Natural killer cell (primary cell): ENCODE data around the gene STAT5A. TPM values are rescaled to one million over a fixed set of nuclear protein-coding genes. Genes with fewer than 3 reads are reported as not detected.

ENCODE experiments used
- ATAC-seq, 3 donors: fragments of 150-1000 bp in 2 of 3; fragments of 200-7000 bp in 1 of 3; cut with Tn5 transposase; 1 replicate in 1 of 3; 2 replicates in 2 of 3; pipeline ENCODE4 v1.10.0; 2021; ENCODE audit warnings: mild to moderate bottlenecking in 2 of 3, moderate library complexity in 2 of 3
- DNase-seq, 2 donors: peaks; one replicate each; pipeline versions ENCODE4 v3.0.0 to v3.0.0-alpha.2; 2013 to 2021; ENCODE audit warnings: mixed read lengths in 1 of 2
- H3K27ac ChIP-seq: one replicate; pipeline ENCODE4 v1.5.1; 2013; ENCODE audit warnings: mild to moderate bottlenecking, low read length
- H3K27me3 ChIP-seq: one replicate; pipeline ENCODE4 v1.6.1; 2013; ENCODE audit warnings: low read length; ENCODE audit not compliant: control insufficient read depth, insufficient read depth
- H3K36me3 ChIP-seq: one replicate; pipeline ENCODE4 v1.6.1; 2013; ENCODE audit warnings: low read length; ENCODE audit not compliant: control insufficient read depth, insufficient read depth
- H3K4me1 ChIP-seq: one replicate; pipeline ENCODE4 v1.6.1; 2013; ENCODE audit warnings: low read length; ENCODE audit not compliant: control insufficient read depth, insufficient read depth
- H3K4me3 ChIP-seq: one replicate; pipeline ENCODE4 v1.5.1; 2013; ENCODE audit warnings: low read length
- H3K9me3 ChIP-seq: one replicate; pipeline ENCODE4 v1.6.1; 2013; ENCODE audit warnings: low read length; ENCODE audit not compliant: control insufficient read depth, insufficient read depth
- H3K27ac Mint-ChIP-seq, 2 donors: one replicate each; pipeline ENCODE4 v1.8.0; 2022; ENCODE audit warnings: mild to moderate bottlenecking in 2 of 2, mixed read lengths in 2 of 2, moderate library complexity in 1 of 2
- H3K27me3 Mint-ChIP-seq, 2 donors: one replicate each; pipeline ENCODE4 v1.8.0; 2022; ENCODE audit warnings: low read depth in 2 of 2, mixed read lengths in 2 of 2
- H3K36me3 Mint-ChIP-seq: one replicate; pipeline ENCODE4 v1.8.0; 2022; ENCODE audit warnings: mixed read lengths
- H3K4me1 Mint-ChIP-seq, 2 donors: one replicate each; pipeline ENCODE4 v1.8.0; 2022; ENCODE audit warnings: mixed read lengths in 2 of 2
- H3K4me3 Mint-ChIP-seq: one replicate; pipeline ENCODE4 v1.8.0; 2022; ENCODE audit warnings: mild to moderate bottlenecking, moderate library complexity, mixed read lengths
- H3K9me3 Mint-ChIP-seq, 2 donors: one replicate each; pipeline ENCODE4 v1.8.0; 2022; ENCODE audit warnings: mixed read lengths in 2 of 2
- CTCF ChIP-seq: fragments of 200-600 bp; IDR thresholded peaks from one replicate; pipeline ENCODE4 v1.8.0; 2022; ENCODE audit warnings: antibody characterized with exemption
- WGBS: methylation state at CpG from one replicate; pipeline ENCODE4 v1.1.7; 2013; ENCODE audit warnings: missing lambda C conversion rate; ENCODE audit not compliant: insufficient coverage; 5-methylcytosine and 5-hydroxymethylcytosine counted together
- intact Hi-C: fragments of 100-400 bp; cut with micrococcal nuclease; formaldehyde crosslinking; loops from one replicate; pipeline ENCODE4 v1.14.2; 2022
- total RNA-seq, 4 donors: library from RNA; stranded (reverse); fragments of 120-200 nt in 1 of 4; gene quantifications; one replicate each; pipeline versions ENCODE4 v1.2.3 to v1.2.4, GENCODE V29; 2013 to 2022

Gene STAT5A
- total RNA-seq, 3 donors from 2014 or later (not counting 1 experiment from before 2014, with no cell fraction given) = 112 to 135 (median 117) TPM

- ATAC-seq = no peak
- Histone ChIP-seq H3K4me1 (peaks cover 8% of the 10 kb centered on the region), H3K27me3 (no peaks in the 10 kb centered on the region), H3K4me3 (no peak overlapping the region), H3K27ac (no peak overlapping the region), H3K9me3 (no peaks in the 10 kb centered on the region), H3K36me3 (no peaks in the 10 kb centered on the region)
- Mint-ChIP-seq H3K36me3 (no peaks in the 10 kb centered on the region), H3K9me3 (no peaks in the 10 kb centered on the region), H3K27ac (peak overlapping the region in 1 of 2 donors; percentile 88), H3K4me1 (peaks cover 44 to 46% of the 10 kb centered on the region in 2 donors), H3K4me3 (no peak overlapping the region), H3K27me3 (no peaks in the 10 kb centered on the region)
- no CpG with 5 or more reads among the region's 4 CpGs for WGBS
- intact Hi-C loops = loop anchor here (10.0 kb wide), 1 partner anchor 45 kb away; no protein-coding TSS in a partner anchor
- DNase-seq = no peak
- TF ChIP-seq CTCF = no peak
These were observed 18.1 kb upstream of the STAT5A start for GRCh38 chr17:42270170-42270535.

GRCh38 chr17:42270596-42270995, 17.7 kb upstream of the STAT5A start:
- Histone ChIP-seq H3K4me1 (peaks cover 12% of the 10 kb centered on the region), H3K27me3 (no peaks in the 10 kb centered on the region), H3K27ac (no peak overlapping the region), H3K4me3 (no peak overlapping the region), H3K36me3 (no peaks in the 10 kb centered on the region), H3K9me3 (no peaks in the 10 kb centered on the region)
- TF ChIP-seq CTCF = no peak
- 77% methylated on average over 6 of the region's 6 CpGs for WGBS
- H3K36me3 Mint-ChIP-seq = no peaks in the 10 kb centered on the region
- H3K27ac Mint-ChIP-seq = peak overlapping the region; percentile 88 to 92
- peaks cover 48 to 50% of the 10 kb centered on the region in 2 donors for H3K4me1 Mint-ChIP-seq
- intact Hi-C loops = loop anchor here (10.0 kb wide), 1 partner anchor 46 kb away; no protein-coding TSS in a partner anchor
- no peak overlapping the region for H3K4me3 Mint-ChIP-seq
- ATAC-seq = no peak
- DNase-seq = peak in 1 of 2 donors; percentile 36
- H3K9me3 Mint-ChIP-seq = no peaks in the 10 kb centered on the region
- H3K27me3 Mint-ChIP-seq = no peaks in the 10 kb centered on the region

- peak in 1 of 2 donors; percentile 38 for DNase-seq
- Mint-ChIP-seq H3K27ac (peak overlapping the region; percentile 88 to 92), H3K4me3 (peak overlapping the region; percentile 59), H3K4me1 (peaks cover 50 to 52% of the 10 kb centered on the region in 2 donors), H3K9me3 (no peaks in the 10 kb centered on the region), H3K36me3 (no peaks in the 10 kb centered on the region), H3K27me3 (no peaks in the 10 kb centered on the region)
- Histone ChIP-seq H3K36me3 (no peaks in the 10 kb centered on the region), H3K27ac (peak overlapping the region; percentile 69), H3K27me3 (no peaks in the 10 kb centered on the region), H3K9me3 (no peaks in the 10 kb centered on the region), H3K4me3 (no peak overlapping the region), H3K4me1 (peaks cover 12% of the 10 kb centered on the region)
- no peak for ATAC-seq
- intact Hi-C loops = loop anchor here (10.0 kb wide), 1 partner anchor 46 kb away; no protein-coding TSS in a partner anchor
- WGBS = 80% methylated on average over 3 of the region's 3 CpGs
- TF ChIP-seq CTCF = no peak
These were observed 17.1 kb upstream of the STAT5A start for GRCh38 chr17:42271006-42271778.
